ENCODE data around the gene PCSK6.

The PCSK6 gene

DNA sequence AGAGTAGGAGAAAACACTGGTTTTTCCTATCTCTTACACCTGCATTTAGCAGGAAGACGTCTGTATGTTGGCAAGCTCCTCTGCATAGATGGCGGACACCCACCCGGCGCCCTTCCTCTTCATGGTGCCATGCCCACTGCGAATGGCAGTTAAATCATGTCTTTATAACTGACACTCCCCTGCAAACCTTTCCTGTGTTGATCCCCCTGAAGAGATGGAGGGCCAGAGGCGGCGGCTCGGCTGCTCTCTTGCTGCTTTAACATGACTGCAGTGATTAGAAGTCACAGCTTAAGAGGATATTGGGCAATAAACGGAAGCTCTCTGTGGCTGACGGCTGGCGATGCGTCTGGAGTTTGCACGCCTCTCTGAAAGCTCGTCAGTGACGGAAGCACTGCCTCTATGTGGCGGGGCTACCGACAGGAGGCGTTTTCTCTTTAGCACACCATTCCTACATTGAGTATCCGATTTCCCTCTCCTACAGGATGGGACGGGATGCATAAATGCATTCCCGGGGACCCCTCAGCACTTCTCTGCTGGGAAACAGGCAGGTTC, 168.9 kb downstream of the PCSK6 start:
- TF ChIP-seq, protein P1, sequence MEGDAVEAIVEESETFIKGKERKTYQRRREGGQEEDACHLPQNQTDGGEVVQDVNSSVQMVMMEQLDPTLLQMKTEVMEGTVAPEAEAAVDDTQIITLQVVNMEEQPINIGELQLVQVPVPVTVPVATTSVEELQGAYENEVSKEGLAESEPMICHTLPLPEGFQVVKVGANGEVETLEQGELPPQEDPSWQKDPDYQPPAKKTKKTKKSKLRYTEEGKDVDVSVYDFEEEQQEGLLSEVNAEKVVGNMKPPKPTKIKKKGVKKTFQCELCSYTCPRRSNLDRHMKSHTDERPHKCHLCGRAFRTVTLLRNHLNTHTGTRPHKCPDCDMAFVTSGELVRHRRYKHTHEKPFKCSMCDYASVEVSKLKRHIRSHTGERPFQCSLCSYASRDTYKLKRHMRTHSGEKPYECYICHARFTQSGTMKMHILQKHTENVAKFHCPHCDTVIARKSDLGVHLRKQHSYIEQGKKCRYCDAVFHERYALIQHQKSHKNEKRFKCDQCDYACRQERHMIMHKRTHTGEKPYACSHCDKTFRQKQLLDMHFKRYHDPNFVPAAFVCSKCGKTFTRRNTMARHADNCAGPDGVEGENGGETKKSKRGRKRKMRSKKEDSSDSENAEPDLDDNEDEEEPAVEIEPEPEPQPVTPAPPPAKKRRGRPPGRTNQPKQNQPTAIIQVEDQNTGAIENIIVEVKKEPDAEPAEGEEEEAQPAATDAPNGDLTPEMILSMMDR (IDR thresholded peaks at IDR 0.05; ENCODE audit: extremely low read depth, insufficient read depth, missing control alignments): peak; percentile 39
- DNase-seq (ENCODE audit: low spot score): peak; percentile 68
- in situ Hi-C loops (cut with MboI; ENCODE audit: low pct_unique_long_range_greater_than_20kb, low sequenced_read_pairs, unreplicated experiment): no loop called here

DNA sequence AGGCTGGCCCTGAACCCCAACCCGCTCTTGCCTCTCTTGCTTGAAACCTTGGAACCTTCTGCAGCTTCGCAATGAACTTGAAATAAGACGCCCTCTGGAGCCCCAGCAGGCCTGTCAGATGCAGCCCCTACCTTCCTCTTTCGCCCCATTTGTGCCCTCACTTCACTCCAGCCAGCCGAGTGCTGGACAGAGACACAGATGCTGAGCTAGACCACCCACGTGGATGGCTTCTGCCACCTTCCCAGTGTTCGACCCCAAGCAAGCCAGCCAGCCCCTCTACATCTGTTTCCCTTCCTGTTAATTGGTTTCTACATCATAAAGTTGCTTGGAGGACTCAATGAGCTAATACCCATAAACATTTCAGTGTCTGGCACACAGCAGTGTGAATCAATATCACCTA, 170.7 kb downstream of the PCSK6 start:
- DNase-seq (ENCODE audit: low spot score): no peak
- TF ChIP-seq, protein P1 (IDR thresholded peaks at IDR 0.05; ENCODE audit: extremely low read depth, insufficient read depth, missing control alignments): no peak
- in situ Hi-C loops (cut with MboI; ENCODE audit: low pct_unique_long_range_greater_than_20kb, low sequenced_read_pairs, unreplicated experiment): no loop called here

GRCh38 chr15:101318147-101318819, 171.2 kb downstream of the PCSK6 start:
- TF ChIP-seq, protein P1 (IDR thresholded peaks at IDR 0.05; ENCODE audit: extremely low read depth, insufficient read depth, missing control alignments): no peak
- DNase-seq (ENCODE audit: low spot score): no peak
- in situ Hi-C loops (cut with MboI; ENCODE audit: low pct_unique_long_range_greater_than_20kb, low sequenced_read_pairs, unreplicated experiment): no loop called here

- DNase-seq (ENCODE audit: low spot score): no peak
- TF ChIP-seq, protein P1 (IDR thresholded peaks at IDR 0.05; ENCODE audit: extremely low read depth, insufficient read depth, missing control alignments): no peak
Measured at GRCh38 chr15:101317336-101317872, 172.1 kb downstream of the PCSK6 start.

DNA sequence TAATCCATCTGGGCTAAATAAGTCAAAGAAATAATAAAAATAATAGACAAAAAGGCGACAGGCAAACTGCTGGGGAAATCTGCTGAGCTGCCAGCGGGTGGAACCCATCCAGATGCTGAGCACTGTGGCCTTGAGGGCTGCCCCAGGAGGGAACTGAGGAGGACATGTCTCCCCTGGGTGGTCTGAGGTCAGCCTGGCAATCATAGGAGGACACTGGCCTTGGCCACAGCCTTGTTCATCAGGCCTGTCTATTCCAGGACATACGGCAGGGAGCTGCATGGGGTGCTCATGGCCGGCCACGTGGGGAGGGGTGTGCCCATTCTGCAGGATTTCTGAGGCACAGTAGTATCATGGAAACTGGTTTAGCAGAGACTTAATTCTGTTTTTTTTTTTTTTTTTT, 173.0 kb downstream of the PCSK6 start:
- TF ChIP-seq, protein P1 (IDR thresholded peaks at IDR 0.05; ENCODE audit: extremely low read depth, insufficient read depth, missing control alignments): no peak
- in situ Hi-C loops (cut with MboI; ENCODE audit: low pct_unique_long_range_greater_than_20kb, low sequenced_read_pairs, unreplicated experiment): no loop called here
- DNase-seq (ENCODE audit: low spot score): no peak

More at GRCh38 chr15:101317336-101317872, 172.1 kb downstream of the PCSK6 start:
- in situ Hi-C loops (cut with MboI; ENCODE audit: low pct_unique_long_range_greater_than_20kb, low sequenced_read_pairs, unreplicated experiment): no loop called here

DNA sequence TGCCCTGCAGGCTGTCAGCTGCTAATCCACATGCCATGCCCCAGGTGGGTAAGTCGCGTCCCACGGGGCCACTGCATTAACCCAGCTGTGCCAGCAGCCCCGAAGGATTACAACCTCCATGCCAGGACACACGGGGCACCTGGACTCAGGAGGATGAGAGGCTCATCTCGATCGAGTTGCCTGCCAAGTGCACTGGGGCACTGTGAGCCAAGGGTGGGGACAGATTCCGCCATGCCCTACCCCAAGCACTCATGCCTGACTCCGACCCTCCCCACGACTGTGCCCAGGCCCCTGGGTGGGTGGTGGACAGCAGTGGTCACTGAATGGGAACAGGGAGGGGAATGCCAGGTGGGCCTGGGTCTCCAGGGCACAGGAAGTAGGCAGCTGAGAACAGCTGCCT, 173.8 kb downstream of the PCSK6 start:
- DNase-seq (ENCODE audit: low spot score): no peak
- TF ChIP-seq, protein P1 (IDR thresholded peaks at IDR 0.05; ENCODE audit: extremely low read depth, insufficient read depth, missing control alignments): no peak
- in situ Hi-C loops (cut with MboI; ENCODE audit: low pct_unique_long_range_greater_than_20kb, low sequenced_read_pairs, unreplicated experiment): no loop called here

Data from GM13977 (cell line).